Parathyroid adenoma (tissue), 2 donors: ENCODE measurements around the gene ACOT7.

Source experiments
- H2AFZ ChIP-seq: fragments of 300-600 bp; sonication (generic); one replicate; pipeline ENCODE4 v1.7.0; 2017; ENCODE audit warnings: antibody characterized with exemption, mild to moderate bottlenecking
- H3K27ac ChIP-seq: fragments of 300-600 bp; sonication (generic); one replicate; pipeline ENCODE4 v1.7.0; 2017
- H3K27me3 ChIP-seq: fragments of 300-600 bp; sonication (generic); one replicate; pipeline ENCODE4 v1.7.0; 2017; ENCODE audit warnings: low read length; ENCODE audit not compliant: control insufficient read depth, insufficient read depth
- H3K36me3 ChIP-seq: fragments of 300-600 bp; sonication (generic); one replicate; pipeline ENCODE4 v1.7.0; 2017; ENCODE audit warnings: low read length; ENCODE audit not compliant: control insufficient read depth, insufficient read depth
- H3K4me1 ChIP-seq: fragments of 300-600 bp; sonication (generic); one replicate; pipeline ENCODE4 v1.7.0; 2017; ENCODE audit warnings: control low read depth
- H3K4me2 ChIP-seq: fragments of 300-600 bp; sonication (generic); one replicate; pipeline ENCODE4 v1.7.0; 2017; ENCODE audit warnings: low read length
- H3K4me3 ChIP-seq: fragments of 300-600 bp; sonication (generic); one replicate; pipeline ENCODE4 v1.7.0; 2017; ENCODE audit warnings: low read depth, low read length
- H3K79me2 ChIP-seq: fragments of 300-600 bp; sonication (generic); one replicate; pipeline ENCODE4 v1.7.0; 2017; ENCODE audit warnings: control low read depth
- H3K9ac ChIP-seq: fragments of 300-600 bp; sonication (generic); one replicate; pipeline ENCODE4 v1.7.0; 2017; ENCODE audit warnings: mild to moderate bottlenecking
- H3K9me3 ChIP-seq: fragments of 300-600 bp; sonication (generic); one replicate; pipeline ENCODE4 v1.7.0; 2017; ENCODE audit warnings: low read length; ENCODE audit not compliant: control insufficient read depth
- TF ChIP-seq, protein P1 (sequence below): fragments of 300-600 bp; sonication (generic); IDR thresholded peaks from one replicate; pipeline ENCODE4 v1.7.0; 2017; ENCODE audit warnings: antibody characterized with exemption, mild to moderate bottlenecking
- donor health status: primary hyperparathyroidism.

The ACOT7 gene

DNA sequence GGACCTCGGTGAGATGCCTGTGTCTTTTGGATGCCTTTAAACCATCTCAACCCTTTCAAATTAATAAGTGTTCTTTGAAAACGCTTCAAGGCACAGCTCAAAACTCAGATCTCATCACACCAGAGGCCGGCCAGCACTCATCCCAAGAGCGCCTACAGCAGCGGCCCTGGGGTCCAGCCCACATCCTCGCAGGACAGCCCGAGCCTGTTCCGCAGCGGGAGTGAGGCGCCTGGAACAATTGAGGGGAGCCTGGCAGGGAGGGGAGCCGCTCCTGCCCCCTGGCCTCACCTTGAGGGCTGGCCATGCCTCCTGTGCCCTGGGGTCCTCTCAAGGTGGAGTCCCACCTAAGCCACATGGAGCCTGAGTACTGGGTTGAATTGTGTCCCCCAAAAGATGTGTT is 37.9 kb downstream of the ACOT7 start:
- H2AFZ ChIP-seq, result no peak overlapping the region
- peaks cover 31% of the 10 kb centered on the region for H3K4me1 ChIP-seq

DNA sequence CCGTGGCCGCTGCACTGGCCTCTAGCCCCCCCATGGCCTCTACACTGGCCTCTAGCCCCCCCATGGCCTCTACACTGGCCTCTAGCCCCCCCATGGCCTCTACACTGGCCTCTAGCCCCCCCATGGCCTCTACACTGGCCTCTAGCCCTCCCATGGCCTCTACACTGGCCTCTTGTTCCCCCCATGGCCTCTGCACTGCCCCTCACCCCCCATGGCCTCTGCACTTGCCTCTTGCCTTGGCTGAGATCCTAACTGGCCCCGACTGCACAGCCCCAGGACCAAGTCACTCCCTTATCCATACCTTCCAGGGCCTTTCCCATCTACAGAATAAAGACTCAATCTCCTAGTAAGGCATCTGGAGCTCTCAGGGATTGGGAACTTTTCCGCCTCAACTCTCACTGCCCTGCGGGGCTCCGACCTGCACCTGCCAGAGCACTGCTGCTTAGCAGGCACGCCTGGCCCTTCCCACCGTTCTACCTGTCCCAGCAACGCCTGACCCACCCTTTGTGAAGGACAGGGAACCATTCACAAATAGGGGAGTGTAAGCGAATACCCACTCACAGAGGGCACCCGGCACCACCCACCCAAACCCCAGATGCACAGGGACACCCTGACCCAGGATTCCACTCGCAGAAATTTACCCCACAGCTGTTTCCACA is 38.8 kb downstream of the ACOT7 start:
- Histone ChIP-seq H3K27ac (no peak overlapping the region), H3K27me3 (no peaks in the 10 kb centered on the region), H3K36me3 (no peaks in the 10 kb centered on the region), H2AFZ (no peak overlapping the region), H3K4me2 (no peak overlapping the region), H3K4me1 (peaks cover 22% of the 10 kb centered on the region), H3K9ac (no peak overlapping the region), H3K79me2 (no peaks in the 10 kb centered on the region), H3K9me3 (no peaks in the 10 kb centered on the region), H3K4me3 (no peak overlapping the region)
- TF ChIP-seq, protein P1, sequence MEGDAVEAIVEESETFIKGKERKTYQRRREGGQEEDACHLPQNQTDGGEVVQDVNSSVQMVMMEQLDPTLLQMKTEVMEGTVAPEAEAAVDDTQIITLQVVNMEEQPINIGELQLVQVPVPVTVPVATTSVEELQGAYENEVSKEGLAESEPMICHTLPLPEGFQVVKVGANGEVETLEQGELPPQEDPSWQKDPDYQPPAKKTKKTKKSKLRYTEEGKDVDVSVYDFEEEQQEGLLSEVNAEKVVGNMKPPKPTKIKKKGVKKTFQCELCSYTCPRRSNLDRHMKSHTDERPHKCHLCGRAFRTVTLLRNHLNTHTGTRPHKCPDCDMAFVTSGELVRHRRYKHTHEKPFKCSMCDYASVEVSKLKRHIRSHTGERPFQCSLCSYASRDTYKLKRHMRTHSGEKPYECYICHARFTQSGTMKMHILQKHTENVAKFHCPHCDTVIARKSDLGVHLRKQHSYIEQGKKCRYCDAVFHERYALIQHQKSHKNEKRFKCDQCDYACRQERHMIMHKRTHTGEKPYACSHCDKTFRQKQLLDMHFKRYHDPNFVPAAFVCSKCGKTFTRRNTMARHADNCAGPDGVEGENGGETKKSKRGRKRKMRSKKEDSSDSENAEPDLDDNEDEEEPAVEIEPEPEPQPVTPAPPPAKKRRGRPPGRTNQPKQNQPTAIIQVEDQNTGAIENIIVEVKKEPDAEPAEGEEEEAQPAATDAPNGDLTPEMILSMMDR, result no peak

More for the DNA sequence above, 37.9 kb downstream of the ACOT7 start:
- Histone ChIP-seq H3K9ac (no peak overlapping the region), H3K36me3 (no peaks in the 10 kb centered on the region), H3K4me3 (no peak overlapping the region), H3K4me2 (no peak overlapping the region), H3K79me2 (no peaks in the 10 kb centered on the region), H3K27ac (no peak overlapping the region), H3K9me3 (no peaks in the 10 kb centered on the region), H3K27me3 (no peaks in the 10 kb centered on the region)
- TF ChIP-seq, protein P1, result no peak

DNA sequence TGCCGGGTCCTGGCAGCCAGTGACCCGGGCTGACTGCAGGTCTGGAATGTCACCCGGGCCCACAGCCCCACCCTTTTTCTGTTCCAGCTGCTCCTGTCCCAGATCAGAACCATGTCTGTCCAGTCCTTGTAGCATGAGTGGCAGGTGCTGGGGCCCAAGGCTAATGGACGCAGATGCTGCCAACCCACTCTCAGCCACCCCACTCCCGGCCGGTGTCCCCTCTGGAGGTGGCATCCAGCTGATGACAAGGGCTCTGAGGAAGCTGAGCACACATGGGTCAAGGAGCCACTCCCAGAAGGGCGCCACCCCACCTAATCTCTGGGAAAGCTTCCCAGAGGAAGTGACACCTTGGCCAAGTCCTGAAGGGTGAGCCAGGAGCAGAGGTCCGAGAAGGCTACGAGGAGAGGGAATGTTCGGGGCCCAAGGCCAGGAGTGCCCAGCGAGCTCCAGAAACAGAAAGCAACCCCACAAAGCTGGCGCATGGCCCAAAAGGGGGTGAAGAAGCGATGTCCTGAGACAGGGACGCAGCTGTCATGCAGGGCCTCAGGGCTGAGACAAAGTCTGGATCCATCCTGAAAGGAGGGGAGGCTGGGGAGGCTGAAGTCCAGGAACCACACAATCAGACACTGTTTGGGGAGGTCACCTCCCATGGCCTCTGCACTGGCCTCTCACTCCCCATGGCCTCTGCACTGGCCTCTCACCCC is 39.5 kb downstream of the ACOT7 start:
- Histone ChIP-seq H3K36me3 (no peaks in the 10 kb centered on the region), H3K4me1 (peaks cover 16% of the 10 kb centered on the region), H2AFZ (peak overlapping the region; percentile 66), H3K9ac (no peak overlapping the region), H3K9me3 (no peaks in the 10 kb centered on the region), H3K4me3 (no peak overlapping the region), H3K79me2 (no peaks in the 10 kb centered on the region), H3K27me3 (no peaks in the 10 kb centered on the region), H3K27ac (peak overlapping the region; percentile 44), H3K4me2 (peak overlapping the region; percentile 47)
- TF ChIP-seq, protein P1, result no peak

DNA sequence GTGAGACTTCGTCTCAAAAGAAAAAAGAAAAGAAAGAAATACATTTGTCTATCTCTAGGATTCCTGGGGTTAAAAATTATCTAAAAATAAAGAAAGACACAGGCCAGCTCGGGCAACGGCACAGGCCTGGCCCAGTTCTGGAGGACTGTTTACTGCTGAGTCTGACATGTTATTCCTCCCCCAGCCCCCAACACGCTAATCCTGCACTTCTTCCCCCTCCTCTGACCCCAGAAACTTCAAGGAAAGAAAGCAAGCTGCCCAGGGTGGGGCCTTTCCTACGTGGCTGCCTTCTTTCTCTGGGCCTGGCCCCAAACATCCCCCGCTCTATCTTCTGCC is 40.0 kb downstream of the ACOT7 start:
- peaks cover 11% of the 10 kb centered on the region for H3K4me1 ChIP-seq
- no peak overlapping the region for H3K9ac ChIP-seq
- H3K4me2 ChIP-seq, result peak overlapping the region; percentile 47
- TF ChIP-seq, protein P1, result no peak
- H3K4me3 ChIP-seq, result no peak overlapping the region
- H3K27me3 ChIP-seq, result no peaks in the 10 kb centered on the region
- H3K9me3 ChIP-seq, result no peaks in the 10 kb centered on the region
- no peaks in the 10 kb centered on the region for H3K36me3 ChIP-seq
- no peaks in the 10 kb centered on the region for H3K79me2 ChIP-seq
- H2AFZ ChIP-seq, result peak overlapping the region; percentile 66
- peak overlapping the region; percentile 44 for H3K27ac ChIP-seq
